Neural progenitor cell (in vitro differentiated cells): ENCODE data around the gene C4BPB. TPM values are rescaled to one million over a fixed set of nuclear protein-coding genes. Genes with fewer than 3 reads are reported as not detected.

Experiments used
- DNase-seq: peaks from one replicate; pipeline ENCODE4 v3.0.0-alpha.2; 2016; ENCODE audit warnings: low spot score
- H2AFZ ChIP-seq: fragments of 200-600 bp; sonication (generic); replicated peaks from 2 replicates; pipeline ENCODE4 v1.6.1; 2016; ENCODE audit warnings: antibody characterized with exemption
- H3F3A ChIP-seq: fragments of 200-600 bp; sonication (generic); 2 replicates; pipeline ENCODE4 v1.6.1; 2016; ENCODE audit warnings: antibody characterized with exemption, low read depth
- H3K27ac ChIP-seq: fragments of 200-600 bp; sonication (generic); 2 replicates; pipeline ENCODE4 v1.5.1; 2016; ENCODE audit warnings: mild to moderate bottlenecking
- H3K27me3 ChIP-seq: fragments of 200-600 bp; sonication (generic); 2 replicates; pipeline ENCODE4 v1.6.1; 2016; ENCODE audit warnings: mild to moderate bottlenecking, moderate library complexity
- H3K36me3 ChIP-seq: fragments of 200-600 bp; sonication (generic); 2 replicates; pipeline ENCODE4 v1.5.1; 2016
- H3K4me1 ChIP-seq: fragments of 200-600 bp; sonication (generic); 2 replicates; pipeline ENCODE4 v1.6.1; 2016; ENCODE audit warnings: mixed run types
- H3K4me2 ChIP-seq: fragments of 200-600 bp; sonication (generic); 2 replicates; pipeline ENCODE4 v1.6.1; 2016
- H3K4me3 ChIP-seq: fragments of 200-600 bp; sonication (generic); 2 replicates; pipeline ENCODE4 v1.5.1; 2016
- H3K79me2 ChIP-seq: fragments of 200-600 bp; sonication (generic); 2 replicates; pipeline ENCODE4 v1.6.1; 2016; ENCODE audit warnings: low read depth
- H3K9ac ChIP-seq: fragments of 200-600 bp; sonication (generic); 2 replicates; pipeline ENCODE4 v1.6.1; 2016
- H3K9me3 ChIP-seq: fragments of 200-600 bp; sonication (generic); 2 replicates; pipeline ENCODE4 v1.5.1; 2016; ENCODE audit warnings: low read depth
- H4K20me1 ChIP-seq: fragments of 200-600 bp; sonication (generic); 2 replicates; pipeline ENCODE4 v1.6.1; 2016; ENCODE audit warnings: low read depth
- H3K27ac Mint-ChIP-seq: 3 replicates; pipeline ENCODE4 v1.8.0; 2021; ENCODE audit warnings: mixed read lengths
- H3K27me3 Mint-ChIP-seq: 2 replicates; pipeline ENCODE4 v1.8.0; 2022; ENCODE audit warnings: low read depth, mild to moderate bottlenecking, inconsistent platforms, moderate library complexity, mixed read lengths; ENCODE audit not compliant: insufficient read depth
- H3K36me3 Mint-ChIP-seq: 3 replicates; pipeline ENCODE4 v1.8.0; 2021; ENCODE audit warnings: mixed read lengths
- H3K4me1 Mint-ChIP-seq: 3 replicates; pipeline ENCODE4 v1.8.0; 2021; ENCODE audit warnings: mixed read lengths
- H3K4me3 Mint-ChIP-seq: 3 replicates; pipeline ENCODE4 v1.8.0; 2021; ENCODE audit warnings: mild to moderate bottlenecking, moderate library complexity, mixed read lengths
- H3K9me3 Mint-ChIP-seq: 3 replicates; pipeline ENCODE4 v1.8.0; 2020; ENCODE audit warnings: mixed read lengths
- CTCF ChIP-seq: fragments of 200-600 bp; sonication (generic); IDR thresholded peaks from 2 replicates; pipeline ENCODE4 v1.5.1; 2017; ENCODE audit warnings: antibody characterized with exemption, mild to moderate bottlenecking
- EZH2 ChIP-seq: fragments of 200-600 bp; sonication (generic); IDR thresholded peaks from 2 replicates; pipeline ENCODE4 v1.6.1; 2017; ENCODE audit warnings: antibody characterized with exemption, mild to moderate bottlenecking, moderate library complexity
- EZH2phosphoT487 ChIP-seq: fragments of 200-600 bp; sonication (generic); IDR thresholded peaks from 2 replicates; pipeline ENCODE4 v1.6.1; 2017; ENCODE audit warnings: antibody characterized with exemption
- total RNA-seq: library from RNA; depleted of rRNA; stranded (reverse); fragments of >200 nt; gene quantifications from 2 replicates; pipeline ENCODE4 v1.2.3, GENCODE V29; 2015; ENCODE audit warnings: low replicate concordance

C4BPB gene
- total RNA-seq, 1 donor from 2014 or later, result not detected

- H4K20me1 ChIP-seq, result no peaks in the 10 kb centered on the region
- H3K9ac ChIP-seq, result no peak overlapping the region
- no peak overlapping the region for H3K4me3 ChIP-seq
- no peaks in the 10 kb centered on the region for H3K79me2 ChIP-seq
- H3K36me3 Mint-ChIP-seq, result no peaks in the 10 kb centered on the region
- H3K27ac Mint-ChIP-seq, result no peak overlapping the region
- no peak for DNase-seq
- H3K4me3 Mint-ChIP-seq, result no peak overlapping the region
- peaks cover 6% of the 10 kb centered on the region for H3K9me3 Mint-ChIP-seq
- no peaks in the 10 kb centered on the region for H3K27me3 Mint-ChIP-seq
- H3K27me3 ChIP-seq, result no peaks in the 10 kb centered on the region
- no peak overlapping the region for H2AFZ ChIP-seq
- H3F3A ChIP-seq, result no peaks in the 10 kb centered on the region
- no peak overlapping the region for H3K27ac ChIP-seq
- H3K4me1 ChIP-seq, result no peaks in the 10 kb centered on the region
- H3K36me3 ChIP-seq, result no peaks in the 10 kb centered on the region
- no peak overlapping the region for H3K4me2 ChIP-seq
- H3K4me1 Mint-ChIP-seq, result no peaks in the 10 kb centered on the region
- TF ChIP-seq EZH2phosphoT487 (no peak), EZH2 (no peak), CTCF (no peak)
- H3K9me3 ChIP-seq, result no peaks in the 10 kb centered on the region
Measured at GRCh38 chr1:207101720-207102119, 13.1 kb downstream of the C4BPB start.

- Histone ChIP-seq H3K36me3 (no peaks in the 10 kb centered on the region), H3K4me1 (no peaks in the 10 kb centered on the region), H3F3A (no peaks in the 10 kb centered on the region), H3K27me3 (no peaks in the 10 kb centered on the region), H3K79me2 (no peaks in the 10 kb centered on the region), H3K4me2 (no peak overlapping the region), H4K20me1 (no peaks in the 10 kb centered on the region), H3K9me3 (no peaks in the 10 kb centered on the region), H3K27ac (no peak overlapping the region), H3K4me3 (no peak overlapping the region), H2AFZ (no peak overlapping the region), H3K9ac (no peak overlapping the region)
- Mint-ChIP-seq H3K4me1 (no peaks in the 10 kb centered on the region), H3K4me3 (no peak overlapping the region), H3K9me3 (peaks cover 6% of the 10 kb centered on the region), H3K27ac (no peak overlapping the region), H3K27me3 (no peaks in the 10 kb centered on the region), H3K36me3 (no peaks in the 10 kb centered on the region)
- no peak for TF ChIP-seq EZH2
- no peak for TF ChIP-seq CTCF
- TF ChIP-seq EZH2phosphoT487, result no peak
- DNase-seq, result no peak
Measured at GRCh38 chr1:207102146-207102545, 13.5 kb downstream of the C4BPB start.

- no peaks in the 10 kb centered on the region for H3F3A ChIP-seq
- no peaks in the 10 kb centered on the region for H4K20me1 ChIP-seq
- no peak overlapping the region for H3K9ac ChIP-seq
- H3K4me1 ChIP-seq, result no peaks in the 10 kb centered on the region
- no peak overlapping the region for H3K27ac Mint-ChIP-seq
- no peaks in the 10 kb centered on the region for H3K27me3 ChIP-seq
- H3K79me2 ChIP-seq, result no peaks in the 10 kb centered on the region
- H3K36me3 ChIP-seq, result no peaks in the 10 kb centered on the region
- H2AFZ ChIP-seq, result no peak overlapping the region
- peaks cover 5% of the 10 kb centered on the region for H3K9me3 Mint-ChIP-seq
- no peaks in the 10 kb centered on the region for H3K27me3 Mint-ChIP-seq
- DNase-seq, result no peak
- H3K4me3 ChIP-seq, result no peak overlapping the region
- H3K4me1 Mint-ChIP-seq, result no peaks in the 10 kb centered on the region
- TF ChIP-seq EZH2phosphoT487 (no peak), CTCF (no peak), EZH2 (no peak)
- H3K4me2 ChIP-seq, result no peak overlapping the region
- no peak overlapping the region for H3K27ac ChIP-seq
- no peaks in the 10 kb centered on the region for H3K36me3 Mint-ChIP-seq
- no peaks in the 10 kb centered on the region for H3K9me3 ChIP-seq
- H3K4me3 Mint-ChIP-seq, result no peak overlapping the region
Measured at GRCh38 chr1:207102659-207103058, 14.0 kb downstream of the C4BPB start.
